Forelimb muscle (tissue), 1 donor: Measurements from ENCODE around the gene RERE. TPM values are rescaled to one million over a fixed set of nuclear protein-coding genes. Genes with fewer than 3 reads are reported as not detected.

Experiments used
- DNase-seq: peaks from one replicate; pipeline ENCODE4 v3.0.0-alpha.2; 2013; ENCODE audit warnings: low read depth
- polyA plus RNA-seq: library from polyadenylated mRNA; unstranded; fragments of 120-200 nt; gene quantifications from one replicate; pipeline ENCODE4 v1.2.1, GENCODE V29; 2013; ENCODE audit not compliant: insufficient read length

RERE gene
- polyA plus RNA-seq, 1 donor = 72.2 TPM

- no peak for DNase-seq
Observed at GRCh38 chr1:8477166-8477982, 340.1 kb downstream of the RERE start.

- no peak for DNase-seq
Observed at GRCh38 chr1:8476006-8476405, 341.4 kb downstream of the RERE start.

- no peak for DNase-seq
Observed at GRCh38 chr1:8474369-8474768, 343.1 kb downstream of the RERE start.

- DNase-seq = no peak
Observed at GRCh38 chr1:8473891-8474300, 343.5 kb downstream of the RERE start.

DNA sequence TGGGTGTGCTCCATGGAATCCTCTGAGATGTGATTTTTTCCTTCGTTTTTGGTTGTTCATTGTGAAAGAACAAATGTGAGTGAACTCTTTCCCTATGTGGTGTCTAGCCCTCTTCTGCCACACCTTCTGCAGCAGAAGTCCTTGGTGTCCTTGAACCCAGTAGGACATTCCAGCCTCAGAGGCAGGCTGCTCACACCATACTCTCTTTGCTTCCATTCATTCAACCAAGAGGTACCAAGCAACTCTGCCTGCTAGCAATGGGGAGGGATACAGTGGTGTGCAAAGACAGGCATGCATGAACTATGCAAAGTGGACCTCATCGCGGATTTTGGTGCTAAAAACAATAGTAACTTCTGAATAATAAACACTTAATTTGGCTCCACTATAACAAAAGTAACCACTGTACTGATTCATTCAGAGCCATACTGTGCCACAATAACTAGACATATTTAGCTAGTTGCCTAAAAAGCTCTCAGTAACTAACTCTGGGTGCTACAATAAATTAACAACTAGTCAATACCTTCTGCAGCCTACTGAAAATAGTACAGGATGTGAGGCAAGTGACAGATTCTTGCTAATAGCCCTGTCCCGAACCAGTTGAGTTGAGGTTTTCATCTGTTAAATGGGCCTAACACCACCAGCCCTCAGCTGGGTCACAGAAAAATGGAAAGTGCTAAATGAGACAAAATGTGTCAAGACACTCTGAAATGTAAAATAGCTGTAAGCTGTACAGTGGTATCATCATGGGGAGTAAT, 344.1 kb downstream of the RERE start:
- no peak for DNase-seq

DNA sequence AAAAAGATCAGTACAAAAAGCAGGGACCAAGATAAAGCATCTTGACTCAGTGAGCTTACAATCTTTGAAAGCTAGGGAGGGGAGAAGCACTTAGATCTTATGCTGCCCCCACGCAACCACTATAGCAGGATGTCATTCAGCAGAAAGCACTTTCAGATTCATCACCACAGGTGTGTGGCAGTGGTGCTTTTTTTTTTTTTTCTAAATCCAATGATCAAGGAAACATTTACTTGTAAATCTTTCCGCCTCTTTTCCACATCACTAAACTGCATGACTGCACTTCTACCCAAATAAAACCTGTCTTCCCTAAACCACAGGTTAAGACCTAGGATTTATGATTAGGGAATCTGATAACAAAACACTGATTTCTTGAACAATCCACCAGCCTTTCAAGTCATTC, 344.8 kb downstream of the RERE start:
- DNase-seq = no peak

GRCh38 chr1:8471451-8471850, 346.0 kb downstream of the RERE start:
- no peak for DNase-seq

- DNase-seq = no peak
Observed at GRCh38 chr1:8468751-8469150, 348.7 kb downstream of the RERE start.

GRCh38 chr1:8467308-8467707, 350.1 kb downstream of the RERE start:
- DNase-seq = no peak

DNA sequence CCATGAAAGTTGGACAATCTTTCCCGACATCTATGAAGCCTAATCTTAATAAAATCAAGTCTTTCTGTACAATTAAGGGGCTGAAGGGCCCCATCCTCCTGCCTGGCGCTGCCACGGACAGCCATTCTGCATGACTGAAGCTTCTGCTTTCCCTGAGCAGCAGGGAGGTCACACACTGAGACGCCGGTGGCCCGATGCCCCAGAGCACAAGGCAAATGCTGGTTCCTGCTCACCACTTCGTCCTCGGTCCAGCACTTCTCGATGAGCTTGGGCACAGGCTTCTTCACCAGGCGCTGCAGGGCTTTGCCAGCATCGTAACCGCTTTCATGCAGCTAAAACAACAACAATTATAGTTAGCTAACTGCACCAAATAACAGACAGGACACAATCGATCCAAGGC, 351.7 kb downstream of the RERE start:
- DNase-seq = no peak

DNA sequence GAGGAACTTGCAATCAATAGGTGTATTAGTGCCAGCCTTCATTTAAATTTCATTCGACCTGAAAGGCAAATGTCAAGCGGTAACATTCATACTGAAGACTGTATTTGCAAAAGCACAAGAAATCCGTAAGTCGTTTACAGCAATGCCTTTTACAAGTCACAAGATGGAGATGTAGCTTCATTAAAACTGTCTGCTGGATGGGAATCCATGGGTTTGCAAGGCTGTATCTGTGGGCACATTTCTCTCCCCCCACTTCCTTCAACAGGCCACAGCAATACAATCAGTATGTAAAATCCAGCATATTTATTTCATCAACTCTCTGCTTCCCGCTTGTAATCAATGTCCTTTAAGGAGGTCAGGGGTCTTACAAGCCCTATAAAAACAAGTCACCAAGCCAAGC, 352.4 kb downstream of the RERE start:
- DNase-seq = no peak

DNA sequence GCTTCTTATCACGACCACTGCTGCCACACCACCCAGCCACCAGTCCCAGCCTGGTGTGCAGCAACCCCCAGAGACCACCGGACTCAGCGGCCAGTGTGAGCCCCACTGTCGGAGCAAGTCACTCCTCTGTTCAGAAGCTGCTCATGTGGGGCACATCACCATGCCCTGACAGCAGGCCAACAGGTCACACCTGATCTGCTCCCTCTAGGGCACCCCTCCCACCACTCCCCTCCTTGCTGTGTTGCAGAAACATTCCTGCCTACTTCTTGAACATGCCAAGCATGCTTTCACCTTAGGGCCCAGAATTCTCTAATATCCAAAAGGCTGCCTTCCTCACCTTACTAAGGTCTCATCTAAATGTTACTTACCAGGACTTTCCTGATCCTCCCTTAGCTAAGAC, 353.1 kb downstream of the RERE start:
- no peak for DNase-seq

- DNase-seq = peak; percentile 62
Observed at GRCh38 chr1:8463144-8463927, 354.1 kb downstream of the RERE start.

GRCh38 chr1:8462371-8462892, 355.0 kb downstream of the RERE start:
- DNase-seq = no peak

GRCh38 chr1:8461351-8462110, 355.9 kb downstream of the RERE start:
- no peak for DNase-seq

DNA sequence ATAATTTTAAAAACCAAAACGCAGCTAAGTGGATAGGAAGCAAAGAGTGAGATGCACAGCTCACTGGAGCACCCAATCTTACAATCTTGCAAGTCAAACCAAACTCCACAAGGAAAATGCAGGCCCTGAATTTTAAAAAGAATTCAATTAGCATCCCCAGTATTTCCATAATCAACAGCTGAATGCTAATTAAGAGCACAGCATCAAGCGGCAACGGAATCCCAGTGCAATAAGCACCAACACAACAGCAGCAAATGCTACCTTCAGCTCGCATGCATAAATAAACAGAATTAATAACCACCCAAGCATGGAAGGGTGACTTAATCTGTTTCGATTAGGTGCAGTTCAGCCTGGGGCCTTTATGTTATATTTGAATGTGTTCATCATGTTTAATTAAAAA, 356.7 kb downstream of the RERE start:
- DNase-seq = no peak

GRCh38 chr1:8460132-8460544, 357.3 kb downstream of the RERE start:
- DNase-seq = no peak

DNA sequence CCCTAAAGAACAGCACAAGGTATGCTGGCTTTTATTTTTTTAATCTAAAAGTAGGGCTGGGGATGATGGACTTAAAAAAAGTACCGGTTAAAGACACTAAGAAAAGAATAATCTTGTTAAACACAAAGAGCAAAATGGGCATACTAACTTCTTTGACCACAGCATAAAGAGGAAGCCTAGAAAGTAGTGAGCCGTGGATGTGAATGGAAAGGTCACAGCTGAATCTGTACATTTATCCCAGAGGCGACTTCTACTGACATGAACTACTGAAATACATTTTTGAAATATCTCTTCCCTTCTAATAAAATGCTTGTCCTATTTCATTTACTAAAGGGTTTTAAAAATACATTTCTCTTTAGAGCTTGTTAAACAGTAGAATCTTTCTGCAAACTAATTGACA, 358.8 kb downstream of the RERE start:
- no peak for DNase-seq

GRCh38 chr1:8457760-8458381, 359.6 kb downstream of the RERE start:
- DNase-seq = no peak

- DNase-seq = no peak
Observed at GRCh38 chr1:8456991-8457390, 360.4 kb downstream of the RERE start.
